Neural cell (in vitro differentiated cells): Measurements from ENCODE around the gene TEX35.

Experiments
- CTCF ChIP-seq: fragments of 450-650 bp; IDR thresholded peaks from 2 replicates; pipeline ENCODE4 v1.5.1; 2014; ENCODE audit warnings: antibody characterized with exemption, mild to moderate bottlenecking, moderate library complexity; ENCODE audit not compliant: poor library complexity, severe bottlenecking
- EZH2 ChIP-seq: fragments of 200-600, 300-800 bp; shearing (Covaris generic), sonication (generic); IDR thresholded peaks from 2 replicates; pipeline ENCODE4 v1.6.1; 2014; ENCODE audit warnings: antibody characterized with exemption, low read length, borderline replicate concordance, mild to moderate bottlenecking; ENCODE audit not compliant: insufficient read depth, poor library complexity, severe bottlenecking
- POLR2AphosphoS5 ChIP-seq: IDR thresholded peaks from 2 replicates; pipeline ENCODE4 v1.6.1; 2012
- REST ChIP-seq: IDR thresholded peaks from 2 replicates; pipeline ENCODE4 v1.6.1; 2012; ENCODE audit warnings: borderline replicate concordance
- SMC3 ChIP-seq: fragments of 450-650 bp; conservative IDR thresholded peaks from 2 replicates; pipeline ENCODE4 v1.6.1; 2014; ENCODE audit warnings: antibody characterized with exemption, mild to moderate bottlenecking, moderate library complexity; ENCODE audit not compliant: poor library complexity

GRCh38 chr1:178533121-178533946 is 20.4 kb downstream of the TEX35 start:
- no peak for TF ChIP-seq POLR2AphosphoS5
- no peak for TF ChIP-seq CTCF
- no peak for TF ChIP-seq REST
- no peak for TF ChIP-seq EZH2
- no peak for TF ChIP-seq SMC3
